Effector memory CD8-positive, alpha-beta T cell (primary cell): Measurements from ENCODE around the gene PNPLA6.
A peak's percentile ranks its signal among the peaks of the same experiment; 100 is the strongest.

ENCODE experiments used
- ATAC-seq: fragments of 150-1000 bp; cut with Tn5 transposase; replicated peaks from 2 replicates; pipeline ENCODE4 v1.10.0; 2021; ENCODE audit warnings: mild to moderate bottlenecking, moderate library complexity
- DNase-seq, 3 experiments: peaks; one replicate each; pipeline ENCODE4 v3.0.0; 2021
- H3K27ac Mint-ChIP-seq, 2 donors: one replicate each; pipeline ENCODE4 v1.8.0; 2022; ENCODE audit warnings: mild to moderate bottlenecking in 2 of 2, mixed read lengths in 2 of 2, moderate library complexity in 2 of 2
- H3K27me3 Mint-ChIP-seq, 2 donors: one replicate each; pipeline ENCODE4 v1.8.0; 2022; ENCODE audit warnings: mixed read lengths in 2 of 2
- H3K36me3 Mint-ChIP-seq: one replicate; pipeline ENCODE4 v1.8.0; 2022; ENCODE audit warnings: mild to moderate bottlenecking, moderate library complexity, mixed read lengths; ENCODE audit not compliant: insufficient read depth
- H3K4me1 Mint-ChIP-seq, 2 donors: one replicate each; pipeline ENCODE4 v1.8.0; 2022; ENCODE audit warnings: low read depth in 2 of 2, mixed read lengths in 2 of 2
- H3K4me3 Mint-ChIP-seq, 2 donors: one replicate each; pipeline ENCODE4 v1.8.0; 2022; ENCODE audit warnings: mild to moderate bottlenecking in 2 of 2, mixed read lengths in 2 of 2, moderate library complexity in 2 of 2
- H3K9me3 Mint-ChIP-seq, 2 donors: one replicate each; pipeline ENCODE4 v1.8.0; 2022; ENCODE audit warnings: mixed read lengths in 2 of 2
- total RNA-seq, 9 experiments: gene quantifications; one replicate each; lab custom pipeline; 2026; lab: John Stamatoyannopoulos, UW

Gene PNPLA6
- total RNA-seq, result 63.3 to 151 (median 100) reads per million in 9 experiments

DNA sequence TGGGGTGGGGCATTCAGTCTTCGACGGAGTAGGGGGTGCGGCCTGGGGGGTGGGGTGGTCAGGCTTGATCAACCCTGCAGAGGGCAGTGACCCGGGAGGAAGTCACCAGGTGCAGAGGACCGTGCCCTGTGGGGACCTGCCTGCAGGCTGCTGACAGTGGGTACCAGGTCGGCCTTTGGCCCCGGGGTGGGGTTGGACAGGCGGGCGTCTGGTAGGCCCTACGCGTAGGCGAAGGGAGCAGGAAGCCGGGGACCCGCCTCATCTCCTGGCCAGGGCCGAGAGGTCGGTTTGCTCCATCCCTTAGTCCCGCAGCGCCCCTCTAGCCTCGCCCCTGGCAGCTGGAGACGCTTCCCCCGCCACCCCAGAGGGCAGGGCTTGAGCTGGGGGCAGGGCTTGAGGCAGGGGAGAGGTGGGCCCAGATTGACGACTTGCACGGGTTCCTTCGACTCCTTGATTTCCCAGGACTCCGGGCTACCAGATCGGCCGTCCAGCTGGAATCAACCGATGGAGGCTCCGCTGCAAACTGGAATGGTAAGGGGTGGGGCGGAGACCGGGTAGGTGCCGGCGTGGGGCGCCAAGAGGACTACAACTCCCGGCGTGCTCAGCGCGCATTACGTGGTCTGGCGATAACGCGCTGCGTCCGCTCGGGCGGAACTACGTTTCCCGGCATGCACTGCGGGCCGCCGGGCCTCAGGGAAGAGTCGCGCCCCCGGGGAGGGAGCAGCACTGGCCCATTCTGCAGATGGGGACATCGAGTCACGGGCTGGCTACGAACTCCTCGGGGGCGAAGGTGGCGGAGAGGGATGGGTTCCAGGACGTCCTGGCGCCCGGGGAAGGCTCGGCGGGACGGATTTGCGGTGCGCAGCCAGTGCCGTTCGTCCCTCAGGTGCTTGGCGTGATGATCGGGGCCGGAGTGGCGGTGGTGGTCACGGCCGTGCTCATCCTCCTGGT lies at the start of gene PNPLA6:
PNPLA6 (plus strand) TSS at position 671 of the 951 bp plus-strand sequence; CDS start at position 743, 72 bp downstream.
- H3K27me3 Mint-ChIP-seq, result no peaks in the 10 kb centered on the region
- no peaks in the 10 kb centered on the region for H3K9me3 Mint-ChIP-seq
- peak within 1 kb of the TSS; percentile 95 for H3K27ac Mint-ChIP-seq
- peaks cover 19% of the 10 kb centered on the region for H3K36me3 Mint-ChIP-seq
- peak; percentile 88 to 94 (median 91) for DNase-seq
- peak; percentile 83 for ATAC-seq
- H3K4me1 Mint-ChIP-seq, result peaks cover 17 to 31% of the 10 kb centered on the region in 2 donors
- H3K4me3 Mint-ChIP-seq, result peak within 1 kb of the TSS; percentile 96

DNA sequence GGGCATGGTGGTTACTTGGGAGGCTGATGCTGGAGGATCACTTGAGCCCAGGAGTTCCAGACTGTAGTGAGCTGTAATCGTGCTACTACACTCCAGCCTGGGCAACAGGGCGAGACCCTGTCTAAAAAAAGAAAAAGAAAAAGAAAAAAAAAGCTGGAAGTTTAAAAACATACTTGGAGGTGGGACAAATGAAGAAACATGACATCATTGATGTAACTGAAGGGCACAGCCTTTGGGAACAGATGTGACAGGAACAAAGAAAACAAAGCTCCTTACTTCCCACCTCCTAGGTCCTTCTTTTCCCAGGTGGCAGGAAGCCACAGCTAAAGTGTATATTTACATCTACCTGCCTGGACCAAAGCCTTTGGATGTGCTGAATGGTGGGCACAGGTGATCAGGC lies 48.6 kb upstream of the PNPLA6 start:
- DNase-seq (no peak), ATAC-seq (no peak)
- H3K4me3 Mint-ChIP-seq, result no peak overlapping the region
- H3K36me3 Mint-ChIP-seq, result peaks cover 11% of the 10 kb centered on the region
- peaks cover 0 to 11% of the 10 kb centered on the region in 2 donors for H3K27me3 Mint-ChIP-seq
- H3K4me1 Mint-ChIP-seq, result peaks cover 7 to 16% of the 10 kb centered on the region in 2 donors
- H3K9me3 Mint-ChIP-seq, result no peaks in the 10 kb centered on the region
- H3K27ac Mint-ChIP-seq, result peak overlapping the region in 1 of 2 donors; percentile 46

DNA sequence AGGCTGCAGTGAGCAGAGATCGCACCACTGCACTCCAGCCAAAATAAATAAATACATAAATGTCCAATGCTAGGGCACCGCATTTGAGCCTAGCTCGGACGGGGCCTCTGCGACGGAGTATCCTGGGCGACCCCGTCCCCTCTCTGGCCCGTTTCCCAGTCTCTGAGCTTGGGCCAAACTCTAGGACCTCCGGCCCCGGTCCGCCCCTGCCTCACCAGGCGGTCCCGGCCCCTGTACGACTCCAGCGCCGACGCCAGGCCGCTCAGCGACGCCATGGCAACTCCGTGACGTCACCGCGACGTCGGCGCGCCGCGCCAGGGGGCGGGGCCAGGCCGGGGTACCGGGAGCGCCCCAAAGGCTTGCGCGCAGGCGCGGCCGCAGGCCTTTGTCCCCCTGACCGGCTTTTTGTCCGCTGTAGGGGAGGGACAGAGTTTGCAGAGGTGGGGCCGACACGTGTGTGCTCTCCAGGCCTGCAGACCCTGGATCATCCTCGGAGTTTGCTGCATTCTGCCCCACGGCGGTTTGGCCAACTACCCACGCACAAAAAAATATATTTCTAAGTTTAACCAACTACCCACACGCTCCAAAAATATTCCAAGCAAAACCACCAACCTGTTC lies 46.7 kb upstream of the PNPLA6 start, which contains the start of gene PEX11G:
PEX11G (minus strand) TSS at position 300 of the 618 bp plus-strand sequence; CDS start at position 275, 25 bp downstream.
- Mint-ChIP-seq H3K36me3 (peaks cover 7% of the 10 kb centered on the region), H3K27ac (peak within 1 kb of the TSS; percentile 63 to 84), H3K4me1 (peaks cover 7 to 14% of the 10 kb centered on the region in 2 donors), H3K9me3 (no peaks in the 10 kb centered on the region), H3K4me3 (peak within 1 kb of the TSS; percentile 76 to 84), H3K27me3 (no peaks in the 10 kb centered on the region)
- peak; percentile 85 to 91 (median 91) for DNase-seq
- peak; percentile 94 for ATAC-seq

DNA sequence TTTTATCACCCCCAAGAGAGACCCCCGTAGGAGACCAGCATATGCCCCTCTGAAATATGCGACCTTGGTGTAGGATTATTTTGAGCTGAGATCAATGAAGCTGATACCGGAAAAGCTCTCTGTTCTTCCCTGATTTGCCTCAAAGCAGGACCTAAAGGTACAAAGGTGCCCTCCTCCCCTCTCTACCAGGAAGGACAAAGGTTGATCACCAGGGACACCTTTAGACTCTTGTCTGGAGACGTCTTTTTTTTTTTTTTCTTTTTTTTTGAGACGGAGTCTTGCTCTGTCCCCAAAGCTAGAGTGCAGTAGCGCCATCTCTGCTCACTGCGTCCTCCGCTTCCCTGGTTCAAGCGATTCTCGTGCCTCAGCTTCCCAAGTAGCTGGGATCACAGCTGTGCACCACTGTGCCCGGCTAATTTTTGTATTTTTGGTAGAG lies 45.9 kb upstream of the PNPLA6 start:
- no peaks in the 10 kb centered on the region for H3K27me3 Mint-ChIP-seq
- peaks cover 9% of the 10 kb centered on the region for H3K36me3 Mint-ChIP-seq
- H3K4me1 Mint-ChIP-seq, result peaks cover 7 to 14% of the 10 kb centered on the region in 2 donors
- peak overlapping the region; percentile 63 to 84 for H3K27ac Mint-ChIP-seq
- peak overlapping the region; percentile 76 to 84 for H3K4me3 Mint-ChIP-seq
- ATAC-seq (no peak), DNase-seq (no peak)
- H3K9me3 Mint-ChIP-seq, result no peaks in the 10 kb centered on the region

DNA sequence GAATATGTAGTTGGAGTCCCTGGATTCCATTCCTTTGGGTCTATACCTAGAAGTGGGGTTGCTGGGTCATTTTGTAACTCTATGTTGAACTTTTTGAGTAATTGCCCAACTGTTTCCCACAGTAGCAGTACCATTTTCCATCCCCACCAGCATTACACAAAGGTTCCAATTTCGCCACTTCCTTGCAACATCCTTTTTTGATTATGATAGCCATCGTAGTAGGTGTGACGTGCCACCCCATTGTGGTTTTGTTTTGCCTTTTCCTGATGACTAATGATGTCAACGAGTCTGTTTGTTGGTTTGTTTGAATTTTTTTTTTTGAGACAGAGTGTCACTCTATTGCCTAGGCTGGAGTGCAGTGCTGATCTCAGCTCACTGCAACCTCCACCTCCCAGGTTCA lies 43.4 kb upstream of the PNPLA6 start:
- peak; percentile 49 for ATAC-seq
- Mint-ChIP-seq H3K4me3 (no peak overlapping the region), H3K4me1 (peaks cover 7 to 14% of the 10 kb centered on the region in 2 donors), H3K36me3 (peaks cover 6% of the 10 kb centered on the region), H3K9me3 (no peaks in the 10 kb centered on the region), H3K27ac (no peak overlapping the region), H3K27me3 (peaks cover 12 to 18% of the 10 kb centered on the region in 2 donors)
- DNase-seq, result no peak

DNA sequence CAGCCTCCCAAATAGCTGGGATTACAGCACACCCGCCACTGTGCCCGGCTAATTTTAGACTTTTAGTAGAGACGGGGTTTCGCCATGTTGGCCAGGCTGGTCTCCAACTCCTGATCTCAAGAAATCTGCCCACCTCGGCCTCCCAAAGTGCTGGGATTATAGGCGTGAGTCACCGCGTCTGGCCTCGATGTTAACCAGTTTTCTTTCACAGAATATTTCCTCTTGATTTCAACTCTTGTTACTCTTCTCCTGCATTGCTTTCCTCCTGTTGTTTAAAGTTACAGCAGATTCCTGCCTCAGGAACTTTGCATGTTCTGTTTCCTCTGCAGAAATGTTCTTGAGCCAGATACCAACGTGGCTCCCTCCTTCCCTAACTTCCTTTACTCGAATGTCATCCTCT lies 43.0 kb upstream of the PNPLA6 start:
- DNase-seq, result no peak
- Mint-ChIP-seq H3K36me3 (peaks cover 6% of the 10 kb centered on the region), H3K9me3 (no peaks in the 10 kb centered on the region), H3K4me3 (no peak overlapping the region), H3K27me3 (peaks cover 16 to 22% of the 10 kb centered on the region in 2 donors), H3K4me1 (peaks cover 7 to 14% of the 10 kb centered on the region in 2 donors), H3K27ac (peak overlapping the region in 1 of 2 donors; percentile 50)
- ATAC-seq, result no peak

DNA sequence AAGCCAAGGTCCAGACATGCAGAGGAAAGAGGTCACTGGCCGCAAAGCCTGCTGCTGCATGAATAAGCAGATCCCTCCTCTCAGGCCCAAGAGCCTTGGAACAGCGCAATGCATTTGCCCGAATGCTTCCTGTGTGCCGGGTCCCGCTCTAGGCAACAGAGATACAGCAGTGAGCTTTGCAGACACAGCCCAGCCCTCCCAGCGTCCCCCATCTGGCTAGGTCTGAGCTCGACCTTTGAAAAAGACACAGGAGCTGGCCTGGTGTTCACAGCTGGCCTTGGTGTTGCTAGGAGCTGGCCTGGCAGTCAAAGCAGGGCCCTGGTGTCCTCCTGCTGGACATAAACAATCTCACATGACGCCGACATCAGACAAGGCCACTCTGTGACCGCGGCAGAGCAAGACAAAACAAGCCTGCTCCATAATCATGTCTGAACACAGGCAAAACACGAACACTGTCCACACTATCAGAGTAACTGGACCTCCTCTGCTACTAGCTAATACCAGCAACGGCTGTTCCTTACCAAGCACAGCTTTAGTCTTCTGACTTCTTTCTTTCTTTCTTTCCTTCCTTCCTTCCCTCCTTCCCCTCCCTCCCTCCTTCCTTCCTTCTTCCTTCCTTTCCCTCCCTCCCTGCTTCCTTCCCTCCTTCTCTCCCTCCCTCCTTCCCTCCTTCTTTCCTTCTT lies 41.0 kb upstream of the PNPLA6 start:
- Mint-ChIP-seq H3K4me1 (peaks cover 6 to 9% of the 10 kb centered on the region in 2 donors), H3K27me3 (peaks cover 30 to 39% of the 10 kb centered on the region in 2 donors), H3K27ac (no peak overlapping the region), H3K4me3 (no peak overlapping the region), H3K9me3 (no peaks in the 10 kb centered on the region), H3K36me3 (peaks cover 2% of the 10 kb centered on the region)
- ATAC-seq (no peak), DNase-seq (no peak)

DNA sequence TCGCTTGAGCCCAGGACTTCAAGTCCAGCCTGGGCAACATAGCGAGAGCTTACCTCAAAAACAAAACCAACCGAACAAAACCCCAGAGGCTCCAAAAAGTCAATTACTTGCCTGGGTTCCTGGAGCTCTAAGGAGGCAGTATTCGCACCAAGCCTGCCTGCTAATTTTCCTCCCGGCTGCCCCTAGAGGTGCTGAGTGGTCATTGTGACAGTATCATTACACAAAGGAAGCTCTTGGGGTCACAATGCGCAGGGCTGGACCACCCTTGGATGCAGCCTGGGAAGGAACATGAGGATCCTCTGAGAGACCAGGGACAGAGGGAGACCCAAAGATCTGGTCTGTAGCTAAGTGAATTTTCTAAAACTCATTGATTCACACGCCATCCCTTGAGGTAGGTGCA lies 38.2 kb upstream of the PNPLA6 start:
- H3K9me3 Mint-ChIP-seq, result no peaks in the 10 kb centered on the region
- H3K36me3 Mint-ChIP-seq, result peaks cover 2% of the 10 kb centered on the region
- DNase-seq, result no peak
- peaks cover under 1 to 5% of the 10 kb centered on the region in 2 donors for H3K4me1 Mint-ChIP-seq
- H3K4me3 Mint-ChIP-seq, result no peak overlapping the region
- peak; percentile 45 for ATAC-seq
- peaks cover 36 to 62% of the 10 kb centered on the region in 2 donors for H3K27me3 Mint-ChIP-seq
- H3K27ac Mint-ChIP-seq, result no peak overlapping the region

DNA sequence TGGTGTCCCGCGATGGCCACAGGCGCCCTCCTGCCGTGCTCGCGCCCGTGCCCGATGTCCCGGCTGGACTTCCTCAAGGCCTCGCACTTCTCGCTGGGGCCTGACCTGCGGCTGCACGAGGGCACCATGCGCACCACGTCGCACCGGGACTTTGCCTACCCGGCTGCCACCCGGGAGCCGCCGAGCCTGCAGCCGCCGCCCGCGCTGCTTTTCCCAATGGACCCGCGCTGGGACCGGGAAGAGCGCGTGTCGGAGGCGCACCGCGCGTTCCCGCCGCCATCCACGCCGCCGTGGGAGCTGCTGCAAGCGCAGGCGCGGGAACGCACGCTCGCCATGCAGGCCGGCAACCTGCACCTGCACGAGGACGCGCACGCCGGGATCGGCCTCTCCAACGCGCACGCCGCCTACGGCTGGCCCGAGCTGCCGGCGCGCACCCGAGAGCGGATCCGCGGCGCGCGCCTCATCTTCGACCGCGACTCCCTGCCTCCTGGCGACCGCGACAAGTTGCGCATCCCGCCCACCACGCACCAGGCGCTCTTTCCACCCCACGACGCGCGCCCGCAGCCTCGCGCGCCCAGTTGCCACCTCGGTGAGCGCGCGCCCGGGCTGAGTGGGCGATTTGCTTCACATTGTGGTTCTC lies 34.6 kb upstream of the PNPLA6 start:
- ATAC-seq, result peak; percentile 21
- no peak overlapping the region for H3K27ac Mint-ChIP-seq
- peak overlapping the region in 1 of 2 donors; percentile 30 for H3K4me3 Mint-ChIP-seq
- H3K36me3 Mint-ChIP-seq, result peaks cover 2% of the 10 kb centered on the region
- no peaks in the 10 kb centered on the region for H3K9me3 Mint-ChIP-seq
- DNase-seq, result no peak
- H3K4me1 Mint-ChIP-seq, result peaks cover 0 to 7% of the 10 kb centered on the region in 2 donors
- H3K27me3 Mint-ChIP-seq, result peaks cover 44 to 82% of the 10 kb centered on the region in 2 donors

DNA sequence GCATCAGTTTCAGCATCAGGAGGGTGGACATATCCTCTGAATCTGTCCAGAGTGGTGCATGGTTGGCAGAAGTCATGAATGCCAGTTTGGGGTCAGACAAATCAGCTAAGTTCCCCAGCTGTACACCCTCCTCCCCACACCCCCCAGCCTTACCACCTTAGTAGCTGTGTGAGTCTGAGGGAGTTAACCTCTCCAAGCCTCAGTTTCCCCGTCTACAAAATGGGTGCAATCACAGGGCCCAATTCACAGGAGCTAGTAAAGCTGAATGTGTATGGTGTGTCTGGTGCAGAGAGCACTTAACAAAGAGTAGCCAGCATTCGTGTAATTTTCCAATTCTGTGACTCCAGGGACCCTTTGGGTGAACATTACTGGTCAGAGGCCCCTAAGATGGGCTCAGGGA lies 33.0 kb upstream of the PNPLA6 start:
- peaks cover 5 to 12% of the 10 kb centered on the region in 2 donors for H3K4me1 Mint-ChIP-seq

DNA sequence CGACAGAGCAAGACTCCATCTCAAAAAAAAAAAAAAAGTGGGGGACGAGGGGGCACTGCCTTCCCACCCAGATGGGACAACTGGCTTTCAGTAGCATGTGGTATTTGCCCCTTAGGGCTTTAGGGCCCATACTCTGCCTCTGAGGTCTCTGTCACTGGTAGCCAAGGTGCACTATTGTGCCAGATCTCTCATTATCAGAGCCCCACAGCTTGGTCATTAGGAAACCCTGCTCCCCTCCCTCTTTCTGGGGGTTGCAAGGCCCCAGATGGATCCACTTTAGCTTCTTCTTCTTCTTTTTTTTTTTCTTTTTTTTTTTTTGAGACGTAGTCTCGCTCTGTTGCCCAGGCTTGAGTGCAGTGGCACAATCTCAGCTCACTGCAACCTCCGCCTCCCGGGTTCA lies 30.8 kb upstream of the PNPLA6 start:
- Mint-ChIP-seq H3K9me3 (peaks cover 0 to 2% of the 10 kb centered on the region in 2 donors), H3K4me1 (peaks cover 5 to 14% of the 10 kb centered on the region in 2 donors), H3K36me3 (peaks cover 3% of the 10 kb centered on the region), H3K27ac (no peak overlapping the region), H3K4me3 (no peak overlapping the region), H3K27me3 (peaks cover 33 to 83% of the 10 kb centered on the region in 2 donors)
- DNase-seq (no peak), ATAC-seq (no peak)

More for the DNA sequence above, 33.0 kb upstream of the PNPLA6 start:
- H3K9me3 Mint-ChIP-seq, result peaks cover 0 to 2% of the 10 kb centered on the region in 2 donors
- H3K27me3 Mint-ChIP-seq, result peaks cover 40 to 86% of the 10 kb centered on the region in 2 donors
- ATAC-seq (no peak), DNase-seq (no peak)
- no peak overlapping the region for H3K27ac Mint-ChIP-seq
- peaks cover 3% of the 10 kb centered on the region for H3K36me3 Mint-ChIP-seq
- no peak overlapping the region for H3K4me3 Mint-ChIP-seq

DNA sequence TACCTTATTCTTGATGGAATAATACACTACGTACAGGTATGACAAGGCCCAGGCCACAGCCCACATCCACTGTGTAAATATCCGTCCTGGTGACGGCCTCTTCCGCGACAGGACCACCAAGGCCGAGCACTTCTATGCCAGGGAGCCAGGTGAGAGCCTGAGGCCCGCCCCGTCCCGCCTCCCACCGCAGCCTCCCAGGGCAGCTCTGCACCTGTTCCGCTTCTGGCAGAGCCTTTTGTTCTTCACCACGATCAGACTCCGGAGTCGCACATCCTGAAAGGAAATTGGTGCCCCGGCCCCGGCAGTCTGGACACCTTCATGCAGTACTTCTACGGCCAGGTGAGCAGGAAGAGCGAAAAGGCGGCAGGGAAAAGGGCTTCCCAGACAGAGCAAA lies 30.2 kb upstream of the PNPLA6 start:
- Mint-ChIP-seq H3K9me3 (peaks cover 0 to 2% of the 10 kb centered on the region in 2 donors), H3K4me3 (no peak overlapping the region), H3K36me3 (peaks cover 3% of the 10 kb centered on the region), H3K27ac (no peak overlapping the region), H3K27me3 (peaks cover 33 to 79% of the 10 kb centered on the region in 2 donors), H3K4me1 (peaks cover 5 to 14% of the 10 kb centered on the region in 2 donors)
- ATAC-seq (no peak), DNase-seq (no peak)
